HEK293T (cell line): ENCODE results near the gene RAB10.

Experiments
- ELF4 ChIP-seq: fragments of 450-650 bp; IDR thresholded peaks from 2 replicates; pipeline ENCODE4 v1.6.1; 2017; ENCODE audit warnings: antibody characterized with exemption
- FOXK2 ChIP-seq: fragments of 450-650 bp; IDR thresholded peaks from 2 replicates; pipeline ENCODE4 v1.6.1; 2016; ENCODE audit warnings: mild to moderate bottlenecking
- NFRKB ChIP-seq: fragments of 450-650 bp; IDR thresholded peaks from 2 replicates; pipeline ENCODE4 v1.6.1; 2016; ENCODE audit warnings: mild to moderate bottlenecking, moderate library complexity
- SP1 ChIP-seq: fragments of 450-650 bp; IDR thresholded peaks from 2 replicates; pipeline ENCODE4 v1.6.1; 2017
- SUZ12 ChIP-seq: fragments of 450-650 bp; IDR thresholded peaks from 2 replicates; pipeline ENCODE4 v1.6.1; 2016; ENCODE audit warnings: mild to moderate bottlenecking
- TARDBP ChIP-seq: fragments of 450-650 bp; IDR thresholded peaks from 2 replicates; pipeline ENCODE4 v1.6.1; 2016

GRCh38 chr2:26017464-26018183 lies 16.3 kb upstream of the RAB10 start:
- TF ChIP-seq NFRKB (no peak), FOXK2 (no peak), TARDBP (no peak), SUZ12 (no peak), ELF4 (no peak), SP1 (no peak)
